ENCODE data around the gene IL22. TPM values are rescaled to one million over a fixed set of nuclear protein-coding genes. Genes with fewer than 3 reads are reported as not detected.

Gene IL22
- total RNA-seq, 1 experiment from 2014 or later: not detected

DNA sequence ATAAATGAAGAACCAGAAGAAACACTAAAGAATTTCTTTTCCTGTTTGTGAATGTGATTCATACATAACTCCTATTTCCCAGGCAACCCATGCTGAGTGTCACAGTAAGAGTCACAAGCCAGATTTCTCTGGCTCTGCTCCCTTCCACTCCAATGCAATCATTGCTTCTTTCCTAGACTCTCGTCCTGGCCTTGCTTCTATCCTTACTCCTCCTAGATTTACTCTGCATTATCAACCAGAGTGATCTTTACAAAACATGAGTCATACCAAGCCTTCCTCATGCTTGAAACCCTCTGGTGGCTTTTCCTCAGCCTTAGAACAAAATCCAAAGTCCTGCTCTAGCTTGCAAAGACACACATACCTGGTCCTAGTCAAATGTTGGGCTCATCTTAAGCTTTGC, 13.3 kb downstream of the IL22 start:
- no peaks in the 10 kb centered on the region; a peak in 1 of 5 replicates for H3K9me3 Mint-ChIP-seq
- H2BK120ac ChIP-seq (ENCODE audit: low read depth, low read length, poor library complexity, severe bottlenecking): no peak overlapping the region
- H3K4ac ChIP-seq (ENCODE audit: low read depth, low read length): no peak overlapping the region
- H4K91ac ChIP-seq (ENCODE audit: insufficient read length, low read depth, low read length): no peak overlapping the region
- no peaks in the 10 kb centered on the region for H3K27me3 ChIP-seq (ENCODE audit: insufficient read depth, low read length)
- H2AFZ ChIP-seq (ENCODE audit: low read length): no peak overlapping the region
- peaks cover 0 to 2% of the 10 kb centered on the region in 2 experiments; a peak in 1 of 4 replicates for H3K4me1 Mint-ChIP-seq
- H3K27me3 Mint-ChIP-seq (ENCODE audit: low read depth): no peaks in the 10 kb centered on the region
- no peak overlapping the region for H3K4me3 Mint-ChIP-seq
- DNase-seq: no peak
- no peak overlapping the region for H3K18ac ChIP-seq (ENCODE audit: insufficient read length, low read depth, low read length)
- no peaks in the 10 kb centered on the region for H3K79me1 ChIP-seq (ENCODE audit: insufficient read depth, low read depth, low read length, poor library complexity, severe bottlenecking)
- no peak overlapping the region for H2AK5ac ChIP-seq (ENCODE audit: insufficient read length, low read length)
- H2BK12ac ChIP-seq (ENCODE audit: insufficient read length, low read depth, low read length): no peak overlapping the region
- H3K56ac ChIP-seq (ENCODE audit: insufficient read length, low read depth, low read length): no peak overlapping the region
- H2BK15ac ChIP-seq (ENCODE audit: low read depth, low read length): no peak overlapping the region
- H3K36me3 Mint-ChIP-seq (ENCODE audit: insufficient read depth in 1 of 3, low read depth in 3 of 3): no peaks in the 10 kb centered on the region
- no peak overlapping the region for H4K8ac ChIP-seq (replicated peaks; ENCODE audit: insufficient read length, low read depth, low read length)
- no peak overlapping the region for H3K9ac ChIP-seq (ENCODE audit: extremely low read depth, insufficient read length, low read length)
- no peak overlapping the region for H3K27ac Mint-ChIP-seq
- no peak for TF ChIP-seq CTCF (conservative IDR thresholded peaks at IDR 0.05)
- no peaks in the 10 kb centered on the region for H4K20me1 ChIP-seq (ENCODE audit: control insufficient read depth, insufficient read depth, insufficient read length)
- H2BK5ac ChIP-seq (ENCODE audit: insufficient read length, low read length): no peak overlapping the region
- H2BK20ac ChIP-seq (ENCODE audit: low read depth, low read length, poor library complexity, severe bottlenecking): no peak overlapping the region
- no peak overlapping the region for H3K4me2 ChIP-seq (ENCODE audit: insufficient read depth, insufficient read length, low read length)
- H4K5ac ChIP-seq (ENCODE audit: insufficient read length, low read depth, low read length): no peak overlapping the region
- no peak overlapping the region for H3K14ac ChIP-seq (ENCODE audit: insufficient read depth, low read length)
- no peak overlapping the region for H3K23ac ChIP-seq (ENCODE audit: insufficient read length, low read depth, low read length)
- H3K23me2 ChIP-seq (ENCODE audit: insufficient read length, low read depth, low read length, poor library complexity, severe bottlenecking): no peaks in the 10 kb centered on the region
- no CpG with 5 or more reads among the region's 1 CpG for WGBS (ENCODE audit: extremely low coverage, insufficient read length, low lambda C conversion rate)
- no peaks in the 10 kb centered on the region for H3K79me2 ChIP-seq (ENCODE audit: insufficient read depth, low read length)
- no peaks in the 10 kb centered on the region for H3K4me1 ChIP-seq (ENCODE audit: insufficient read depth, low read length)
- no peaks in the 10 kb centered on the region for H3K9me3 ChIP-seq (ENCODE audit: control insufficient read depth, low read depth, low read length)
- no peak overlapping the region for H3K27ac ChIP-seq (ENCODE audit: insufficient read length, low read depth, low read length)
- H3T11ph ChIP-seq (ENCODE audit: low read length): no peak overlapping the region
